NCI-H2107 treated with DMSO at 0.1 percent for 48 hours (cell line): ENCODE results near the gene STXBP1.
A peak's percentile ranks its signal among the peaks of the same experiment; 100 is the strongest.

Experiments used
- DNase-seq: peaks from one replicate; lab custom pipeline; 2025; ENCODE audit not compliant: unreplicated experiment; lab: John Stamatoyannopoulos, UW

Gene STXBP1

GRCh38 chr9:127651697-127652610 is 39.9 kb downstream of the STXBP1 start:
- DNase-seq = no peak

GRCh38 chr9:127652733-127653132 is 40.7 kb downstream of the STXBP1 start:
- DNase-seq = no peak

- no peak for DNase-seq
Observed at GRCh38 chr9:127654619-127655018, 42.5 kb downstream of the STXBP1 start.

- no peak for DNase-seq
Observed at GRCh38 chr9:127658428-127658827, 46.4 kb downstream of the STXBP1 start.

- DNase-seq = peak; percentile 45
Observed at GRCh38 chr9:127660886-127661741, 49.0 kb downstream of the STXBP1 start.

- DNase-seq = no peak
Observed at GRCh38 chr9:127662617-127663016, 50.5 kb downstream of the STXBP1 start.

GRCh38 chr9:127664324-127664677 is 52.2 kb downstream of the STXBP1 start:
- DNase-seq = no peak

- no peak for DNase-seq
Observed at GRCh38 chr9:127664678-127665507, 52.8 kb downstream of the STXBP1 start.

GRCh38 chr9:127667127-127667844 is 55.2 kb downstream of the STXBP1 start:
- DNase-seq = no peak

GRCh38 chr9:127667906-127668305 is 55.8 kb downstream of the STXBP1 start:
- no peak for DNase-seq

- DNase-seq = no peak
Observed at GRCh38 chr9:127673234-127673633, 61.2 kb downstream of the STXBP1 start.

GRCh38 chr9:127676638-127677037 is 64.6 kb downstream of the STXBP1 start:
- DNase-seq = no peak

GRCh38 chr9:127679506-127679905 is 67.4 kb downstream of the STXBP1 start:
- DNase-seq = no peak

- DNase-seq = no peak
Observed at GRCh38 chr9:127680226-127680625, 68.1 kb downstream of the STXBP1 start.

- no peak for DNase-seq
Observed at GRCh38 chr9:127680846-127681245, 68.8 kb downstream of the STXBP1 start.

- DNase-seq = no peak
Observed at GRCh38 chr9:127682351-127683136, 70.5 kb downstream of the STXBP1 start.

- DNase-seq = no peak
Observed at GRCh38 chr9:127683723-127684122, 71.6 kb downstream of the STXBP1 start.

GRCh38 chr9:127684576-127684975 is 72.5 kb downstream of the STXBP1 start:
- no peak for DNase-seq

GRCh38 chr9:127686461-127687393 is 74.7 kb downstream of the STXBP1 start:
- no peak for DNase-seq
